ENCODE results near the gene SH2B3.
"Not testable (repeated sequence)": the region's sequence is repeated elsewhere in the genome, so short reads cannot be mapped to it uniquely, and the experiment has no call there.

SH2B3 gene

DNA sequence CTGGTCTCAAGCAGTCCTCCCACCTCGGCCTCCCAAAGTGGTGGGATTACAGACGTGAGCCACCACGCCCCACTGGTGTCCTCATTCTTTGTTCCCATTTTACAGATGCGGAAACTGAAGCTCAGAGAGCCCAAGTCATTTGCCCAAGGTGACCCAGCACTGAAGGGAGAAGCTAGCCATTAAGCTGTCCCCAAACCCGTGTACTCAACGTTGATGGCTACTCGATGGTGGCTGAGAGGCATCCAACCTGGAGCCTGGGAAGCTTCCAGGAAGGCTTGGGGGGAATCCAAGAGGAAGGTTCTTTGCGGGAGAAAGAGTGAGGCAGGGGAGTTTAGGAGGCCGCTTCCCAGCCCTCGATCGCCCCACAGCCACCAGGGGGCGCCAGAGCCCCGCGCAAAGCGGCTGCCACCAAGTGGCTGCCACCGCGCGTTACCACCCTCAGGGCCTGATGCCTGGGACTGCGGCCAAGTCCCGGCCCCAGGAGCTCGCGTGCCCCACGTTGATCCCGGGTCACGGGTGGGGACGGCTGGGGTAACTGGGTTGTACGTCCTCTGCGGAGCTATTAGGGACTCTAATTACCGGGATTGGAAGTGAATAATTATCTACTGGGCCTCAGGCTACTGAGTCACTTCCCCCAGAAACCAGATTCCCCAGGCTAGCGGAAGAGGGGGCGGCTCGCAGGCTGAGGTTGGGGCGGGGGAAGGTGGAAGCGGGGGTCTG, 8.8 kb upstream of the SH2B3 start:
- peak; percentile 36 for DNase-seq (ENCODE audit: low read depth)
- H3K4me3 ChIP-seq (ENCODE audit: low read depth, low read length), result no peak overlapping the region
- TF ChIP-seq, protein P1, sequence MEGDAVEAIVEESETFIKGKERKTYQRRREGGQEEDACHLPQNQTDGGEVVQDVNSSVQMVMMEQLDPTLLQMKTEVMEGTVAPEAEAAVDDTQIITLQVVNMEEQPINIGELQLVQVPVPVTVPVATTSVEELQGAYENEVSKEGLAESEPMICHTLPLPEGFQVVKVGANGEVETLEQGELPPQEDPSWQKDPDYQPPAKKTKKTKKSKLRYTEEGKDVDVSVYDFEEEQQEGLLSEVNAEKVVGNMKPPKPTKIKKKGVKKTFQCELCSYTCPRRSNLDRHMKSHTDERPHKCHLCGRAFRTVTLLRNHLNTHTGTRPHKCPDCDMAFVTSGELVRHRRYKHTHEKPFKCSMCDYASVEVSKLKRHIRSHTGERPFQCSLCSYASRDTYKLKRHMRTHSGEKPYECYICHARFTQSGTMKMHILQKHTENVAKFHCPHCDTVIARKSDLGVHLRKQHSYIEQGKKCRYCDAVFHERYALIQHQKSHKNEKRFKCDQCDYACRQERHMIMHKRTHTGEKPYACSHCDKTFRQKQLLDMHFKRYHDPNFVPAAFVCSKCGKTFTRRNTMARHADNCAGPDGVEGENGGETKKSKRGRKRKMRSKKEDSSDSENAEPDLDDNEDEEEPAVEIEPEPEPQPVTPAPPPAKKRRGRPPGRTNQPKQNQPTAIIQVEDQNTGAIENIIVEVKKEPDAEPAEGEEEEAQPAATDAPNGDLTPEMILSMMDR (IDR thresholded peaks at IDR 0.05; ENCODE audit: control insufficient read depth, extremely low read depth, insufficient read depth), result peak; percentile 99

DNA sequence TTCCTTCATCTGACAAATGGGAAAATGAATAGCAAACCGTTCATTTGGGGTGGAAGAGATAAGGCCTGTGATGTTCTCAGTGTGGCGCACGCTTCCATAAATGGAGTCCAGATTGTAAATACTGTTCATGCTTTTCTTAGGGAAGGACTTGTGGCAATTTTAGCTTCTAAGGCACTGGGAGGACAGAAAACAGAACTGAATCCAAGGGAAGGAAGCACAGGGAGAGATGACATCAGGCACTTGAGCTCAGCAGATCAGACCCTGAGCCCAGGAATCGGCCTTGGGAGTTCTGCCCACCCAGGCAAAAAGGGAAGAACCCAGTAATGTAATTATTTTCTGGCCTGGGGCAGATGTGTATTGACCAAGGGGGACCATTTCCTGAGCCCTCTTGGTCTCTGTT, 7.2 kb upstream of the SH2B3 start:
- H3K4me3 ChIP-seq (ENCODE audit: low read depth, low read length), result no peak overlapping the region
- TF ChIP-seq, protein P1 (IDR thresholded peaks at IDR 0.05; ENCODE audit: control insufficient read depth, extremely low read depth, insufficient read depth), result no peak
- no peak for DNase-seq (ENCODE audit: low read depth)

DNA sequence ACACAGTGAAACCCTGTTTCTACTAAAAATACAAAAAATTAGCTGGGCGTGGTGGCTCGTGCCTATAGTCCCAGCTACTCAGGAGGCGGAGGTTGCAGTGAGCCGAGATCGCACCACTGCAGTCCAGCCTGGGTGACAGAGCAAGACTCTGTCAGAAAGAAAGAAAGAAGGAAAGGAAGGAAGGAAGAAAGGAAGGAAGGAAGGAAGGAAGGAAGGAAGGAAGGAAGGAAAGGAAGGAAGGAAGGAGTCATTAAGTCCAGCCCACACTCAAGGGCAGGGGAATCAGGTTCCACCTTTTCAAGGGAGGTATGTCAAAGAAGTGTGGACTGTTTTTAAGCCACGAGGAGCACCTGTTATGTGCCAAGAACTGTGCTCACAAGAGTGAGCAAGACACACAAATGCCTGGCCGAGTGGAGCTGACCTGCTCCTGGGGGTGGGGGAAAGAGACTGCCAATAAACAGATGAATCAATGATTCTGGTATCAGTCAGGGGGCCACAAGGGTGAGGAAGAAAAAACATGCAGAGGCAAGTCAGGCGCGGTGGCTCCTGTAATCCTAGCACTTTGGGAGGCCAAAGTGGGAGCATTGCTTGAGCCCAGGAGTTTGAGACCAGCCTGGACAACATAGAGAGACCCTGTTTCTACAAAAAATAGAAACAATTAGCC, 5.8 kb upstream of the SH2B3 start:
- DNase-seq (ENCODE audit: low read depth); H3K4me3 ChIP-seq (ENCODE audit: low read depth, low read length): not testable (repeated sequence)

DNA sequence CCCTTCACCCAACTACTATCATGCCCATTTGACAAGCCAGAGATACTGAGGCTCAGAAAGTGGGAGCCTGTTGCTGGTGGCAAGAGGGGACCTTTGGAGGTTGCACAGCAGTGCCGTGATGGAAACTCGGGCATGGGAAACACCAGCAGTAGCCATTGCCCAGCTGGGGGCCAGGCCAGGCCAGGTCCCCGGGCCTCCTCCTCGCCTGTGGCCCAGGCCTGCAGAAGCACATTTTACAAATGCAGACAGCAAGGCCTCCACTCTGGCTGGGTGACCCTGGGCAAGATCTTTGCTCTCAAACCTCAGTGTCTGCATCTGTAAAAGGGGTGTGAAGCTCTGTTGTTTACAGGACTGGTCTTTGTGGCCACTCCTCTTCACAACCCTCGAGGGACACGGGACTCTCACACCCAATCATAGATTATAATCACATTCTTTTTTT, 4.5 kb upstream of the SH2B3 start:
- no peak overlapping the region for H3K4me3 ChIP-seq (ENCODE audit: low read depth, low read length)
- DNase-seq (ENCODE audit: low read depth), result no peak
- TF ChIP-seq, protein P1 (IDR thresholded peaks at IDR 0.05; ENCODE audit: control insufficient read depth, extremely low read depth, insufficient read depth), result no peak

DNA sequence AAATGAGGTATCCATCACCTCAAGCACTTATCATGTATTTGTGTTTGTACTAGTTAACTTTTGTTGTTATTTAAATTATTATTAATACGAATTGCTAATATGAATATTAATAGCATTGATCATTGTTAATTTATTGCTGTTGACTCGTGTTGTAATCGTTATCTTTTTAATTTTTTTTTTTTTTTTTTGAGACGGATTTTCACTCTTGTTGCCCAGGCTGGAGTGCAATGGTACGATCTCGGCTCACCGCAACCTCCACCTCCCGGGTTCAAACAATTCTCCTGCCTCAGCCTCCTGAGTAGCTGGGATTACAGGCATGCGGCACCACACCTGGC, 3.3 kb upstream of the SH2B3 start:
- not testable (repeated sequence) for DNase-seq (ENCODE audit: low read depth); H3K4me3 ChIP-seq (ENCODE audit: low read depth, low read length)

DNA sequence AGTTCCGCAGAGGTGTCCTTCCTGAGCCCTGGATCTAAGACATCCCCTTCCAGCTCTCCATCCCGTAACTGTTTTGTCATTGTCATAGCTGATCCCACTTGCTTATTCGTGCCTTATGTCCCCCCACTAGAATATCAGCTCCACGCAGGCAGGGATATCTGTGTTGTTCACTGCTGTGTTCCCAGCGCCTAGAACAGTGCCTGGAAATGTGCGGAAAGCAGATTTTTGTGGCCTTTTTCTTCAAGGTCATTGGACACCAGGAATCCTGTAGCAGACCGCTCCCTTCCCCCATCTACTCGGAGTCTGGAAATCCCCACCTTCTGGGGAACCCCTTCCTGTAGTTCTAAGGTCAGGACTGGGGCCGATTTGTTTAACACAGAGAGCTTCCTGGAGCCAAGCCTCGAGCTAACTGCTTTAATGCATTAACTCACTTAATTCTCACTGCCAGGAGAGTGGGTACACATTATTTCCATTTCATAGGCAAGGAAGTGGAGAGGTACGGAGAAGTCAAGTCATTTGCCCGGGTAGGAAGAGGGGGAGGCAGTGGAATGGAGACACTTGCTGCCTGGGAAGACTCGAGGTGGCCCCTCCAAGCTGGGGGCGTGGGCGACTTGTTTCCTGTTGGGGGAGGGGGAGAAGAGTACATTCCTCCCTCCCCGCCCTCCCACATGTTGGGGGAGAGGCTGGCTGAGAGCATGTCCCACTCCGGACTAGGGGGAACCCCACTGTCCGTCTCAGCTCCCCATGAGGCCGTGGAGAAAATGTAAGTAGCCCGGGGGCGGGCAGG, 1.2 kb upstream of the SH2B3 start:
- TF ChIP-seq, protein P1 (IDR thresholded peaks at IDR 0.05; ENCODE audit: control insufficient read depth, extremely low read depth, insufficient read depth), result no peak
- H3K4me3 ChIP-seq (ENCODE audit: low read depth, low read length), result no peak overlapping the region
- DNase-seq (ENCODE audit: low read depth), result no peak

DNA sequence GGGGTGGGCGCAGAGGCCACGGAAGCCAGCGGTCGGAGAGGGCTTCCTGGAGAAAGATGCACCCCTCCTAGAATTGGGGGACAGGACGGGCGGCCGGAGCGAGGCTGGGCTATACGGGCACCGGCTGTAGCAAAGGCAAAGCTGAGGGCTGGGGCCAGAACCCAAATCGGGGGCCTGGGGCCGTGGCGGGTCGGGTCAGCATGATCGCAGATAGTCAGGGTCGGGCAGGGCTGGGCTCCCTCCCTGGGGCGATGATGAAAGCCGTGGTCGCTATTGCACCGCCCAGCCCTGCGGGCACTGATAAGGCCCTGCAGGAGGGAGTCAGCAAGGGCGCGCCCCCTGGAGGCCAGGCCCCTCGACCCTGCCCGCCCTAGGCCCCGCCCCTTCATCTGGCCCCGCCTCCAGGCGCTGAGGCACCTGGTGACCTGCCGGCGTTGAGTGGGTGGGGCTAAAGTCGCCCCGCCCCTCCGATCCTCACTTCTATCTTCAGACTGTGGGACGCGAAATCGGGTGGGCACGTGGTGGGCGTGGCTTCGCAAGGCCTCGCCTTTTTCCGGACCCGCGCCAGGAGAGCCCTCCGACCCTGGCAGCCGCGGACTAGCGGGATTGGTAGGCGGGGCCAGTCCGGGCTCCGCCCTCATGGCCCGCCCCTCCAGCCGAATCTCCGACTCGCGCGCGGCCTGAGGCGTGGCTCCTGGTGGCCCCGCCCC, 419 bp upstream of the SH2B3 start:
- peak; percentile 30 for DNase-seq (ENCODE audit: low read depth)
- TF ChIP-seq, protein P1 (IDR thresholded peaks at IDR 0.05; ENCODE audit: control insufficient read depth, extremely low read depth, insufficient read depth), result peak; percentile 54

More for the DNA sequence above, 419 bp upstream of the SH2B3 start:
- H3K4me3 ChIP-seq (ENCODE audit: low read depth, low read length), result peak overlapping the region; percentile 77

Data from LNCaP clone FGC (cell line).